Activated naive CD4-positive, alpha-beta T cell treated with anti-CD3 and anti-CD28 coated beads, Interleukin-2, amount 50 U/mL, for 72 hours (primary cell): ENCODE measurements around the gene UGT2B17. TPM values are rescaled to one million over a fixed set of nuclear protein-coding genes. Genes with fewer than 3 reads are reported as not detected.
"Not testable (repeated sequence)": the region's sequence is repeated elsewhere in the genome, so short reads cannot be mapped to it uniquely, and the experiment has no call there.

ENCODE experiments used
- ATAC-seq, 2 donors: fragments of 150-1000 bp; cut with Tn5 transposase; 2 replicates each; pipeline ENCODE4 v1.10.0; 2021; ENCODE audit warnings: mild to moderate bottlenecking in 2 of 2, moderate library complexity in 2 of 2
- DNase-seq, 2 donors: peaks; one replicate each; pipeline ENCODE4 v3.0.0; 2021 to 2022; ENCODE audit warnings: low spot score in 2 of 2
- H3K27ac Mint-ChIP-seq, 2 donors: one replicate each; pipeline ENCODE4 v1.8.0; 2022; ENCODE audit warnings: mild to moderate bottlenecking in 2 of 2, mixed read lengths in 2 of 2
- H3K36me3 Mint-ChIP-seq, 2 donors: one replicate each; pipeline ENCODE4 v1.8.0; 2022; ENCODE audit warnings: mixed read lengths in 2 of 2
- H3K9me3 Mint-ChIP-seq, 2 donors: one replicate each; pipeline ENCODE4 v1.8.0; 2022; ENCODE audit warnings: mixed read lengths in 2 of 2
- total RNA-seq, 2 donors: library from RNA; stranded (reverse); gene quantifications; one replicate each; pipeline ENCODE4 v1.2.3, GENCODE V29; 2022

UGT2B17 gene
- total RNA-seq: not detected

GRCh38 chr4:68576272-68577125 lies at the start of gene UGT2B17:
Gene UGT2B17 (minus strand): TSS chr4:68576322. CDS start chr4:68568484, 7,838 bp downstream.
- Mint-ChIP-seq H3K36me3 (peaks cover 0 to 3% of the 10 kb centered on the region in 2 donors), H3K9me3 (no peaks in the 10 kb centered on the region), H3K27ac (no peak within 1 kb of the TSS)
- ATAC-seq: no peak
- DNase-seq: no peak

GRCh38 chr4:68622731-68623130 lies 46.6 kb upstream of the UGT2B17 start:
- not testable (repeated sequence) for H3K27ac Mint-ChIP-seq, DNase-seq, ATAC-seq, H3K9me3 Mint-ChIP-seq, H3K36me3 Mint-ChIP-seq

GRCh38 chr4:68617003-68617698 lies 41.0 kb upstream of the UGT2B17 start:
- no peaks in the 10 kb centered on the region for H3K36me3 Mint-ChIP-seq
- no peaks in the 10 kb centered on the region for H3K9me3 Mint-ChIP-seq
- ATAC-seq: no peak
- no peak for DNase-seq
- no peak overlapping the region for H3K27ac Mint-ChIP-seq

- Mint-ChIP-seq H3K9me3 (no peaks in the 10 kb centered on the region), H3K36me3 (no peaks in the 10 kb centered on the region), H3K27ac (no peak overlapping the region)
- no peak for ATAC-seq
- DNase-seq: no peak
These were observed 39.7 kb upstream of the UGT2B17 start for GRCh38 chr4:68615699-68616422.

GRCh38 chr4:68613752-68614151 lies 37.6 kb upstream of the UGT2B17 start:
- Mint-ChIP-seq H3K36me3 (peaks cover 0 to 4% of the 10 kb centered on the region in 2 donors), H3K27ac (no peak overlapping the region), H3K9me3 (no peaks in the 10 kb centered on the region)
- DNase-seq: no peak
- no peak for ATAC-seq

GRCh38 chr4:68606240-68606639 lies 30.1 kb upstream of the UGT2B17 start:
- H3K9me3 Mint-ChIP-seq: no peaks in the 10 kb centered on the region
- ATAC-seq: no peak
- no peak overlapping the region for H3K27ac Mint-ChIP-seq
- H3K36me3 Mint-ChIP-seq: peaks cover 0 to 5% of the 10 kb centered on the region in 2 donors
- no peak for DNase-seq

GRCh38 chr4:68599150-68599549 lies 23.0 kb upstream of the UGT2B17 start:
- no peaks in the 10 kb centered on the region for H3K36me3 Mint-ChIP-seq
- H3K9me3 Mint-ChIP-seq: peaks cover 0 to 3% of the 10 kb centered on the region in 2 donors
- no peak overlapping the region for H3K27ac Mint-ChIP-seq
- no peak for ATAC-seq
- DNase-seq: no peak

GRCh38 chr4:68597482-68597881 lies 21.4 kb upstream of the UGT2B17 start:
- Mint-ChIP-seq H3K9me3 (peaks cover 0 to 3% of the 10 kb centered on the region in 2 donors), H3K27ac (no peak overlapping the region), H3K36me3 (no peaks in the 10 kb centered on the region)
- no peak for DNase-seq
- ATAC-seq: no peak

- Mint-ChIP-seq H3K36me3 (no peaks in the 10 kb centered on the region), H3K27ac (no peak overlapping the region), H3K9me3 (peaks cover 0 to 3% of the 10 kb centered on the region in 2 donors)
- no peak for ATAC-seq
- no peak for DNase-seq
These were observed 18.6 kb upstream of the UGT2B17 start for GRCh38 chr4:68594678-68595077.

GRCh38 chr4:68593112-68593511 lies 17.0 kb upstream of the UGT2B17 start:
- peaks cover 0 to 3% of the 10 kb centered on the region in 2 donors for H3K9me3 Mint-ChIP-seq
- DNase-seq (no peak), ATAC-seq (no peak)
- H3K36me3 Mint-ChIP-seq: no peaks in the 10 kb centered on the region
- no peak overlapping the region for H3K27ac Mint-ChIP-seq

- peaks cover 0 to 3% of the 10 kb centered on the region in 2 donors for H3K9me3 Mint-ChIP-seq
- DNase-seq: no peak
- no peak overlapping the region for H3K27ac Mint-ChIP-seq
- no peaks in the 10 kb centered on the region for H3K36me3 Mint-ChIP-seq
- ATAC-seq: no peak
These were observed 16.6 kb upstream of the UGT2B17 start for GRCh38 chr4:68592673-68593072.

- H3K27ac Mint-ChIP-seq: no peak overlapping the region
- no peak for ATAC-seq
These were observed 15.1 kb upstream of the UGT2B17 start for GRCh38 chr4:68591204-68591603.

GRCh38 chr4:68589790-68590189 lies 13.7 kb upstream of the UGT2B17 start:
- ATAC-seq (no peak), DNase-seq (no peak)
- Mint-ChIP-seq H3K36me3 (no peaks in the 10 kb centered on the region), H3K9me3 (no peaks in the 10 kb centered on the region), H3K27ac (no peak overlapping the region)

More at GRCh38 chr4:68591204-68591603, 15.1 kb upstream of the UGT2B17 start:
- no peak for DNase-seq
- Mint-ChIP-seq H3K36me3 (no peaks in the 10 kb centered on the region), H3K9me3 (no peaks in the 10 kb centered on the region)

GRCh38 chr4:68582339-68582717 lies 6.2 kb upstream of the UGT2B17 start:
- H3K9me3 Mint-ChIP-seq: peaks cover 0 to 7% of the 10 kb centered on the region in 2 donors
- DNase-seq: no peak
- peaks cover 0 to 6% of the 10 kb centered on the region in 2 donors for H3K36me3 Mint-ChIP-seq
- ATAC-seq: no peak
- H3K27ac Mint-ChIP-seq: no peak overlapping the region

GRCh38 chr4:68581383-68582338 lies 5.5 kb upstream of the UGT2B17 start:
- H3K27ac Mint-ChIP-seq: no peak overlapping the region
- peaks cover 0 to 6% of the 10 kb centered on the region in 2 donors for H3K36me3 Mint-ChIP-seq
- H3K9me3 Mint-ChIP-seq: peaks cover 0 to 7% of the 10 kb centered on the region in 2 donors
- no peak for ATAC-seq
- no peak for DNase-seq

GRCh38 chr4:68577590-68577989 lies 1.5 kb upstream of the UGT2B17 start:
- peaks cover 0 to 6% of the 10 kb centered on the region in 2 donors for H3K36me3 Mint-ChIP-seq
- ATAC-seq: no peak
- no peak overlapping the region for H3K27ac Mint-ChIP-seq
- DNase-seq: no peak
- no peaks in the 10 kb centered on the region for H3K9me3 Mint-ChIP-seq
